Measurements from ENCODE around the gene SPZ1.

DNA sequence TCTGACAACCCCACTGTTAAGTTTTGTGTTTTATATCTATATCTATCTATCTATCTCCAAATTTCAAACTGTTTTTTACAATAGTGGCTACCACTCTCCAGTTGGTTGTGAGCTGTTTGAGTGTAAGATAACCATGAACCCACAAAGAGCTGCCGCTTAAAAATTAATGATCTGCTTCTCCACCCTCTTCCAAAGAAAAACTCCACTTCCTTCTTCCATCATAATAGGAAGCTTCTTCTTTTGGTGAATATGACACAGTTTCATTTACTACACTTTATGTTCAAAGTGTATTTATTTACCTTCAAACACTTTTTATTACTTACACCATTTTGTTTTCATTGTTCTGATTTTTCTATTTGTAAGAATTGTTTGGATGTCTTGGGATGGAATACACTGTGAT lies 37.9 kb downstream of the SPZ1 start:
- TF ChIP-seq, protein P1, sequence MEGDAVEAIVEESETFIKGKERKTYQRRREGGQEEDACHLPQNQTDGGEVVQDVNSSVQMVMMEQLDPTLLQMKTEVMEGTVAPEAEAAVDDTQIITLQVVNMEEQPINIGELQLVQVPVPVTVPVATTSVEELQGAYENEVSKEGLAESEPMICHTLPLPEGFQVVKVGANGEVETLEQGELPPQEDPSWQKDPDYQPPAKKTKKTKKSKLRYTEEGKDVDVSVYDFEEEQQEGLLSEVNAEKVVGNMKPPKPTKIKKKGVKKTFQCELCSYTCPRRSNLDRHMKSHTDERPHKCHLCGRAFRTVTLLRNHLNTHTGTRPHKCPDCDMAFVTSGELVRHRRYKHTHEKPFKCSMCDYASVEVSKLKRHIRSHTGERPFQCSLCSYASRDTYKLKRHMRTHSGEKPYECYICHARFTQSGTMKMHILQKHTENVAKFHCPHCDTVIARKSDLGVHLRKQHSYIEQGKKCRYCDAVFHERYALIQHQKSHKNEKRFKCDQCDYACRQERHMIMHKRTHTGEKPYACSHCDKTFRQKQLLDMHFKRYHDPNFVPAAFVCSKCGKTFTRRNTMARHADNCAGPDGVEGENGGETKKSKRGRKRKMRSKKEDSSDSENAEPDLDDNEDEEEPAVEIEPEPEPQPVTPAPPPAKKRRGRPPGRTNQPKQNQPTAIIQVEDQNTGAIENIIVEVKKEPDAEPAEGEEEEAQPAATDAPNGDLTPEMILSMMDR (conservative IDR thresholded peaks at IDR 0.05; ENCODE audit: low read length) = no peak
- TF ChIP-seq EZH2phosphoT487 (IDR thresholded peaks at IDR 0.05; ENCODE audit: borderline replicate concordance, low read depth, low read length) = no peak
